ENCODE results near the gene DENND4A.

- TF ChIP-seq CTCF (conservative IDR thresholded peaks at IDR 0.05; ENCODE audit: low read depth, low read length) (no peak), EZH2 (IDR thresholded peaks at IDR 0.05; ENCODE audit: low read length, unreplicated experiment) (no peak), EZH2phosphoT487 (IDR thresholded peaks at IDR 0.05; ENCODE audit: borderline replicate concordance, low read length) (no peak)
Measured at GRCh38 chr15:65783872-65784271, 8.2 kb downstream of the DENND4A start.
